PC-3 (cell line): ENCODE results near the gene ZNF740. TPM values are rescaled to one million over a fixed set of nuclear protein-coding genes. Genes with fewer than 3 reads are reported as not detected.

ENCODE experiments used
- ATAC-seq: fragments of 200-7000 bp; cut with Tn5 transposase; 2 replicates; pipeline ENCODE4 v1.9.1; 2020; ENCODE audit warnings: mild to moderate bottlenecking, moderate library complexity
- BruUV-seq: library from RNA; stranded (reverse); fragments of 400-500 nt; replicated peaks from 2 replicates; lab custom pipeline; 2021; lab: Mats Ljungman, UMichigan
- CTCF ChIA-PET: fragments of 300-600 bp; sonication (Branson Sonifier 250); formaldehyde crosslinking; loops from one replicate; lab custom pipeline; 2022; ENCODE audit warnings: antibody characterized with exemption; lab: Charles Lee
- POLR2A ChIA-PET: fragments of 300-600 bp; sonication (Branson Sonifier 250); formaldehyde crosslinking; loops from one replicate; lab custom pipeline; 2022; ENCODE audit warnings: antibody characterized with exemption; ENCODE audit not compliant: unreplicated experiment; lab: Charles Lee
- DNase-seq: peaks from one replicate; pipeline ENCODE4 v3.0.0-alpha.2; 2015
- H2AFZ ChIP-seq: fragments of 300-600 bp; sonication (generic); 2 replicates; pipeline ENCODE4 v1.6.0; 2016; ENCODE audit warnings: antibody characterized with exemption, low read length
- H3F3A ChIP-seq: fragments of 300-600 bp; sonication (generic); one replicate; pipeline ENCODE4 v1.6.0; 2017; ENCODE audit warnings: antibody characterized with exemption, low read length, control low read depth, mild to moderate bottlenecking; ENCODE audit not compliant: unreplicated experiment
- H3K27ac ChIP-seq: fragments of 300-600 bp; sonication (generic); 2 replicates; pipeline ENCODE4 v1.5.1; 2016; ENCODE audit warnings: mild to moderate bottlenecking, low read length
- H3K27me3 ChIP-seq: fragments of 300-600 bp; sonication (generic); 2 replicates; pipeline ENCODE4 v1.6.1; 2016; ENCODE audit warnings: low read length, mixed read lengths
- H3K36me3 ChIP-seq: fragments of 300-600 bp; sonication (generic); 2 replicates; pipeline ENCODE4 v1.6.1; 2016; ENCODE audit warnings: low read depth, mixed run types, low read length, mixed read lengths
- H3K4me1 ChIP-seq: fragments of 300-600 bp; sonication (generic); 2 replicates; pipeline ENCODE4 v1.5.1; 2016; ENCODE audit warnings: low read length; ENCODE audit not compliant: insufficient read depth
- H3K4me2 ChIP-seq: fragments of 300-600 bp; sonication (generic); 2 replicates; pipeline ENCODE4 v1.6.0; 2016; ENCODE audit warnings: low read length
- H3K4me3 ChIP-seq: fragments of 300-600 bp; sonication (generic); 2 replicates; pipeline ENCODE4 v1.5.1; 2016; ENCODE audit warnings: mild to moderate bottlenecking, low read length, mixed read lengths
- H3K79me2 ChIP-seq: fragments of 300-600 bp; sonication (generic); 2 replicates; pipeline ENCODE4 v1.6.1; 2017; ENCODE audit warnings: low read length, mixed read lengths
- H3K9ac ChIP-seq: fragments of 300-600 bp; sonication (generic); 2 replicates; pipeline ENCODE4 v1.6.0; 2016; ENCODE audit warnings: mild to moderate bottlenecking, low read length
- H3K9me2 ChIP-seq: fragments of 300-600 bp; sonication (generic); replicated peaks from 2 replicates; pipeline ENCODE4 v1.6.1; 2016; ENCODE audit warnings: mixed run types, low read length, mixed read lengths
- H3K9me3 ChIP-seq: fragments of 300-600 bp; sonication (generic); 2 replicates; pipeline ENCODE4 v1.6.1; 2016; ENCODE audit warnings: low read length, mixed read lengths
- H4K20me1 ChIP-seq: fragments of 300-600 bp; sonication (generic); 2 replicates; pipeline ENCODE4 v1.6.1; 2016; ENCODE audit warnings: low read length, mixed read lengths
- EZH2 ChIP-seq: fragments of 300-600 bp; sonication (generic); IDR thresholded peaks from one replicate; pipeline ENCODE4 v1.6.1; 2017; ENCODE audit warnings: antibody characterized with exemption, mild to moderate bottlenecking, low read length; ENCODE audit not compliant: unreplicated experiment
- EZH2phosphoT487 ChIP-seq: fragments of 300-600 bp; sonication (generic); IDR thresholded peaks from 2 replicates; pipeline ENCODE4 v1.6.1; 2018; ENCODE audit warnings: mild to moderate bottlenecking, antibody characterized with exemption, low read length, borderline replicate concordance
- intact Hi-C: fragments of 100-400 bp; cut with micrococcal nuclease; formaldehyde crosslinking; loops from 2 replicates; pipeline ENCODE4 v1.9.0; 2023
- total RNA-seq: library from RNA; depleted of rRNA; stranded (reverse); fragments of >200 nt; gene quantifications from 2 replicates; pipeline ENCODE4 v1.2.3, GENCODE V29; 2014
- TF ChIP-seq, protein P1 (sequence below): fragments of 300-600 bp; sonication (generic); conservative IDR thresholded peaks from 2 replicates; pipeline ENCODE4 v1.5.1; 2017; ENCODE audit warnings: antibody characterized with exemption, low read depth, mild to moderate bottlenecking, low read length

ZNF740 gene
- total RNA-seq, 1 experiment from 2014 or later = 12.3 TPM

DNA sequence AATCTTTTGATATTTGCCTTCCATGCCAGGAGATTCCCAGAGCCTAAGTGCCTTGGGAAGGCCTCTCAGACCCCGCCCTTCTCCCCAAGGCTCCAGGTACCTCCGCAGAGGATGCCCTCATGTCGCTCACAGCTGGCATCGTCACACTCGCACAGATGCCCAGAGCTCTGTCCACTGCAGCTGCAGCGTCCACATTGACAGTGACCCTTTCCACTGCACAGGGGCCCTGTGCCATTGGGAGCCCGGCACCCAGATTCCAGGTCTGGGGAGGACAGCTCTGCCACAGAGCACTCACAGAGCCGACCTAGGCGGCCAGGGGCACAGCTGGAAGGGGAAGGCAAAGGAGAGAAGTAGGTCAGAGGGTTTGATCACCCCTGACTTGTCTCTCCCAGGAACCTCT, 12.5 kb downstream of the ZNF740 start:
- Histone ChIP-seq H3F3A (no peaks in the 10 kb centered on the region), H3K79me2 (no peaks in the 10 kb centered on the region), H3K27me3 (no peaks in the 10 kb centered on the region), H3K9me3 (no peaks in the 10 kb centered on the region), H2AFZ (no peak overlapping the region), H3K4me3 (no peak overlapping the region), H3K4me2 (no peak overlapping the region), H3K27ac (no peak overlapping the region), H3K36me3 (peaks cover 9% of the 10 kb centered on the region), H3K9me2 (no peaks in the 10 kb centered on the region), H3K4me1 (peaks cover 10% of the 10 kb centered on the region), H4K20me1 (no peaks in the 10 kb centered on the region), H3K9ac (no peak overlapping the region)
- ATAC-seq = no peak
- no TSS peak for BruUV-seq
- POLR2A ChIA-PET = no interaction called here
- intact Hi-C loops = no loop called here
- CTCF ChIA-PET = no interaction called here
- TF ChIP-seq, protein P1, sequence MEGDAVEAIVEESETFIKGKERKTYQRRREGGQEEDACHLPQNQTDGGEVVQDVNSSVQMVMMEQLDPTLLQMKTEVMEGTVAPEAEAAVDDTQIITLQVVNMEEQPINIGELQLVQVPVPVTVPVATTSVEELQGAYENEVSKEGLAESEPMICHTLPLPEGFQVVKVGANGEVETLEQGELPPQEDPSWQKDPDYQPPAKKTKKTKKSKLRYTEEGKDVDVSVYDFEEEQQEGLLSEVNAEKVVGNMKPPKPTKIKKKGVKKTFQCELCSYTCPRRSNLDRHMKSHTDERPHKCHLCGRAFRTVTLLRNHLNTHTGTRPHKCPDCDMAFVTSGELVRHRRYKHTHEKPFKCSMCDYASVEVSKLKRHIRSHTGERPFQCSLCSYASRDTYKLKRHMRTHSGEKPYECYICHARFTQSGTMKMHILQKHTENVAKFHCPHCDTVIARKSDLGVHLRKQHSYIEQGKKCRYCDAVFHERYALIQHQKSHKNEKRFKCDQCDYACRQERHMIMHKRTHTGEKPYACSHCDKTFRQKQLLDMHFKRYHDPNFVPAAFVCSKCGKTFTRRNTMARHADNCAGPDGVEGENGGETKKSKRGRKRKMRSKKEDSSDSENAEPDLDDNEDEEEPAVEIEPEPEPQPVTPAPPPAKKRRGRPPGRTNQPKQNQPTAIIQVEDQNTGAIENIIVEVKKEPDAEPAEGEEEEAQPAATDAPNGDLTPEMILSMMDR = no peak
- TF ChIP-seq EZH2phosphoT487 = no peak
- no peak for TF ChIP-seq EZH2
- no peak for DNase-seq

DNA sequence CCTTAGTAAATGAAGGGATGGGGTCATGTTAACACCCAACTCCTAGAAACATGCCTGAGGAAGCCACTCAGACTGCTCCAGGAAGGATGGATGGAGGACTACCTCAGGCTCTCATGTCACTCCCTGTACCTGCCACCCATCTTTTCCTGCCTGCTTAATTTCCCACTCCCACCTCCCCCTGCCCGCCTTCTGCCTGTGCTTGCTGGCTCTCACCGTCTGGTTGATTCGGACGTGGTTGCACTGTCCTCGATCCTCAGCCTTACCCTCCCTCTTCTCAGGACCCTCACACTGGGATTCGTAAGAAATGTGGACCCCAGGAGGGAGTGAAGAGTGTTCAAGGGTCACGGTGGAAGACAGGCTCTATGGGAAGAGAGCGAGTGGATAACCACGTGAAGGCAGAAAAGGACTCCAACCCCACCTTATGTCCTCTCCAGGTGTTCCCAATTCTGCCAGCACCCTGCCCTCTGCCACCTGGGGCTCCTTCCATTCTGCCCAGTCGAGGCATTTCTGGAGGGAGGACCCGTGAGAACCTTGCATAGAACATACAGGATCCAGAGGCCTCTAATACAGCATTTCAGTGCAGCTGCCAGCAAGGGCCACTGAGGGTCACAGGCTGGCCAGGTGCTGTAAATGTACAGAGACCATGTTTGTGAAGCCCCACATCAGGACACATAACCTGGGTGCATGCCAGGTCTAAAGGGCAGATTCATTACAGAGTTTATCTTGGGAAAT, 13.6 kb downstream of the ZNF740 start:
- DNase-seq (no peak), ATAC-seq (no peak)
- Histone ChIP-seq H3K9me3 (no peaks in the 10 kb centered on the region), H3K36me3 (peaks cover 4% of the 10 kb centered on the region), H3K27ac (no peak overlapping the region), H3K4me2 (no peak overlapping the region), H3K4me3 (no peak overlapping the region), H3K9me2 (no peaks in the 10 kb centered on the region), H4K20me1 (no peaks in the 10 kb centered on the region), H3K9ac (no peak overlapping the region), H3F3A (no peaks in the 10 kb centered on the region), H3K4me1 (peaks cover 10% of the 10 kb centered on the region), H3K27me3 (no peaks in the 10 kb centered on the region), H2AFZ (no peak overlapping the region), H3K79me2 (no peaks in the 10 kb centered on the region)
- ChIA-PET POLR2A (no interaction called here), CTCF (no interaction called here)
- TF ChIP-seq EZH2phosphoT487 = no peak
- BruUV-seq = no TSS peak
- intact Hi-C loops = no loop called here

DNA sequence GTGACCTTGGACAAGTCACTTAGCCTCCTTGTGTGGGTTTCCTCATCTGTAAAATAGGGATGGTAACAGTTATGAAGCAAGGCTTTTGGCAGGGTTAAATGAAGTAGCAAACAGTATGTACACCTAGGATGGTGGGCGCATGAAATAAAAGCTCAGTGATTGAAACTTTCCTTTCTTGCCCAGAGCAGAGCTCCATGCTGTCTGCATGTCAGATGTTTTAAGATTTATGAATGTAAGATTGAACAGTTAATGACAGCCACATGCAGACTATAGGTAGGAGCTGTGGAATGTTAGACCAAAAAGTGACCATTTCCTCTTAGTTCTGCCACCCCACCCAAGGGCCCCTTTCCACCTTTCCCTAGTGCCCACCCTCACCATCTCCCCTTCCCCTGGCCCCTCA, 14.5 kb downstream of the ZNF740 start:
- TF ChIP-seq, protein P1 = no peak
- TF ChIP-seq EZH2phosphoT487 (no peak), EZH2 (no peak)
- POLR2A ChIA-PET = no interaction called here
- no peak for ATAC-seq
- BruUV-seq = no TSS peak
- Histone ChIP-seq H3K4me3 (no peak overlapping the region), H2AFZ (no peak overlapping the region), H3K9me3 (no peaks in the 10 kb centered on the region), H3K9ac (no peak overlapping the region), H3K36me3 (peaks cover 4% of the 10 kb centered on the region), H3K4me1 (peaks cover 10% of the 10 kb centered on the region), H3K27ac (no peak overlapping the region), H4K20me1 (no peaks in the 10 kb centered on the region), H3K9me2 (no peaks in the 10 kb centered on the region), H3K27me3 (no peaks in the 10 kb centered on the region), H3K4me2 (no peak overlapping the region), H3F3A (no peaks in the 10 kb centered on the region), H3K79me2 (no peaks in the 10 kb centered on the region)
- no peak for DNase-seq
- intact Hi-C loops = no loop called here
- CTCF ChIA-PET = interaction anchor here (0.6 kb wide), 1 partner anchor 12 kb away, joined by 3 read pairs; no protein-coding TSS in a partner anchor
